DMS 273 treated with DMSO at 0.1 percent for 48 hours (cell line): ENCODE data around the gene SLPI.

Experiments used
- DNase-seq: peaks from one replicate; lab custom pipeline; 2025; lab: John Stamatoyannopoulos, UW

Gene SLPI

DNA sequence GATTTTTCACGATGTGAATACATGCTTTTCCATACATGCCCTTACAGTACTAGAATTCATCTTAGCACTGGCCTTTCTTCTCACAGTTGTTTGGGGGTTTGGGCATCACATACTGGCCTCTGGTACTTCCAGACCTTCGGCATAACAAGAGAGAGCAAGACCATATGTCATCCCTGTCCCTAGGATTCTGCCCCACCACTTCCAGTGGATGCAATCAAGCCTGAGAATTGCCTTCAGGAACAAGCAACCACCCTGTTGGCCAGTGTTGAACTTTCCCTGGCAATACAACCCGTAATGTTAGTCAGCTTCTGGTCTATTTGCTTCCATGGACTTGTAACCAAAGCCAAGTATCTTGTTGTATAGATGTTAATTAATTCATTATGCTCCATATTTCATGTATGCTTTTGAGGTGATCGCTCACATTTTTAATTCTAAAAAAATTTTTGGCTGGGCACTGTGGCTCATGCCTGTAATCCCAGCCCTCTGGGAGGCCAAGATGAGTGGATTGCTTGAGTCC lies 15.4 kb upstream of the SLPI start:
- no peak for DNase-seq

DNA sequence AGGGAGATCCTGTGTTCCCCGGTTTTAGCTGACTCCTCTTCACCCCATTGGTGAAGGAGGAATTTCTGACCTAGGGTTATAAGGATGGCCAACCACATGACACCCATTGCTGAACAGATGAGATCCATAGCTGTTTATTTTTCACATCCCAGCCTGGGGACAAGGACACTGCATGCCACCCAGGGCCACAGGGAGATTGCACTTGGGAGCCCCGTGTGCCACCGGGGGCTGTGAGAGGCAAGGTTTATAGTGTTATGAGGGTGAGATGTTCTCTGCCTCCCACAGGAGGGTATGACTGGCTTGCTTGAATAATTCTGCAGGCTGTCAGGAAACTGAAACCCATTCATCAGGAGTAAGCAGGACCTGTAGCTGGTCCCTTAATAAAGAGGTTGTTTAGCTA lies 14.7 kb upstream of the SLPI start:
- no peak for DNase-seq

DNA sequence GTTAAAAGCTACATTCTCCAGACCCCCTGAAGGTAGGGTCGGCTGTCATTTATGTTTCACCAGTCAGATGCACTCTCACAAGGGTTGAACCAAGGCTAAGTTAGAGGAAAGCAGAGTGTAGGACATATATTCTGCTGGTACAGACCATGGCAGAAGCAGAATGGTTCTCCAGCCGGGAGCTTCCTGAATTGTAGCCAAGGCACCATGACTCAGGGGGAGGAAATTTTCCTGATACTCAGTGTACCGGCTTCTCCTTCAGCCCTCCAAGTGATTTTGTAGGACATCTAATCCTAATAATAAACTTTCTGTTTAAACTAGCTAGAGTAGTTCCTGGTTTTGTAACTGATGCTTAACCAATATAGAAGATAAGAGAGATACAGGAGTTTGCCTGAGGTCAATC lies 14.2 kb upstream of the SLPI start:
- no peak for DNase-seq

DNA sequence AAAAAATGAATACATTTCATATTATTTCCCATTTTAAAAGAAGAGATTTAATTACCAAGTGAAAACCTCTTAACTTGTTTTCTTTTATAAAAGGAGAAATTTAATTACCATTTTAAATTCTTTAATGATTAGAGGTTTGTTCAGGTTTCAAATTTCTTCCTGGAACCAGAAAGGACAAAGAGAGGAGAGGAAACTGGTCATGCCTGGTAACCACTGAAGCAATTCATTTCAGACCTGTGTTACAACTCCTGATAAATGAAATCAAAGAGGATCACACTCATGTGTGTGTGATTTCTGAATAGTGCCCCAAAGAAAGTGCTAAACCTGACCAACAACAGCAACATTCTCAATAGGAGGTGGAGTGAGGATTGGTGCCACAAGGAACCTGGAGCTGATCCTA lies 12.6 kb upstream of the SLPI start:
- no peak for DNase-seq

DNA sequence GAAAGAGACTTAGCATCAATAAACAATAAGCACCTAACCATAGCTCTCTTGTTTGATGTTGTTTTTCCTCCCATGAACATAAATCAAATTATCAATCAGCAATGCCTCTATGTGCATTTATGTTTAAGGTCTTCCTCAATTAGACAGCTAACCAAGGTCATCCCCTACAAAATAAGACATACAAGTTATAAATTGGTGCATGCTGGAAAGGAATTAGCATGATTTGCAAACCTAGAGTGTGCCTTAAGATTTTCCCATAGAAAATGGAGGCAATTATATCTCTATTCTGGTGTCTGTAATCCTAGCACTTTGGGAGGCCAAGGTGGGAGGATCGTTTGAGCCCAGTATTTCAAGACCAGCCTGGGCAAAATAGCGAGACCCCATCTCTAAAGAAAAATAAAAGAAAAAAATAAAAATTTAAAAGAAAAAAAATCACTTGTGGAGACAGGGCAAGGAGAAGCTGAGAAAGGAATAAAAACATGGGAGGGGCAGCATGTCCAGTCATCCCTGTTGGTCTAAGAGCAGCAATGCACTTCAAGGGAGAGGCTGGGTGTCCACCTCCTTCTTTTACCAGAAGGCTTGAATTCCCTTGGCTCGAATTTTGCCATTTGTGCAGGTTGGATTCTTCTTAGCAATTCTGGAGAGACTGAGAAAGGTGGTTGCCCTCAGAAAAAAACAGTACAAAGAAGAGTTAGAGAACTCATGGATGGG lies 9.3 kb upstream of the SLPI start:
- DNase-seq = no peak

DNA sequence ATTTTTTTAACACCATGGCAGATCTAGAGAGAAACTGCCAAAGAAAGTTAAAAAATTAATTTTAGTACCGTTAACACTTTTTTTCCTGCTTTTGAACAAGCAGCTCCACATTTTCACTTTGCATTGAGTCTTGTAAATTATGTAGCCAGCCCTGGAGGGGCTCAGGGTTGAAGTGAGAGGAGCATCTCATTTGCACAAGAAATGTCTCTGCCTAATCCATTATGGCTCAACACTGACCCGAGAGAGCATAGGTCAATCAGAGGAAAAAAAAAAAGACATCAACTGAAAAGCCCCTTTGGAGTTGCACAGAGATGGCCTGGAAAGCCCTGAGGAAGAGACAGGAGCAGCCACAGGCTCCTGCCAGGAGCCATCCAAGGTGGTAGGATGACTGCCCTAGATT lies 4.3 kb upstream of the SLPI start:
- no peak for DNase-seq

DNA sequence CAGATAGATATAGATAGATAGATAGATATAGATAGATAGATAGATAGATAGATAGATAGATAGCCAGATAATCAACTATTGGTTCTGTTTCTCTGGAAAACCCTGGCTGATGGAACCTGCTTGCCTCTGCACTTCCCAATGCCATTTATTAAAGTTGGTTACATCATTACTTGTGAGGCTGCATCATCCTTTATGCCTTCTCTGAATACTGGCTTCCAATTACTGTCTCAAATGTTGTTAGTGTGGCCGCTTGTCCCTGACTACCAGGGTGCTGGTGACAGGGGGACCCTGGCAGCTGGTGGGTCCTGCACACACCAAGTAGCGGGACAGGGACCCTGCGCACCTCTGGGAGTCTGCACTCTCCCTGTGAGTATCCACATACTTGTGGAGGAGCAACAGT lies 3.9 kb upstream of the SLPI start:
- no peak for DNase-seq

DNA sequence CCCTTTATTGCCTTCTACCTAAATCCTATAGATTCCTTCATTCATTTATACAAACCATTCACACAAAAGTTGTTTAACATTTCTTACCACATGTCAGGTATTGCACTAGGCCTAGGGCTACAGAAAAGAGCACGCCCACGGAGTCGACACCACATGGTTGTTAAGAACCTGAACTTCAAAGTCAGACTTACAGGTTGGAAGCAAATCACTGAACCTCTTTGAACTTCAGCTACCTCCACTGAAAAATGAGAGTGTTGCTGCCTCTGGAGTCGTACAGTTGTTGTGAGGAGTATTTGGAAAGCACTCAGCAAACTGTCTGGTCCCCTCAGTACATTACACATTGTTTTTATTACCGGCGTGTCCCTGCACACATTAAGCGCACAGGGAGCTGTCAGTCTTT lies 3.3 kb upstream of the SLPI start:
- no peak for DNase-seq

DNA sequence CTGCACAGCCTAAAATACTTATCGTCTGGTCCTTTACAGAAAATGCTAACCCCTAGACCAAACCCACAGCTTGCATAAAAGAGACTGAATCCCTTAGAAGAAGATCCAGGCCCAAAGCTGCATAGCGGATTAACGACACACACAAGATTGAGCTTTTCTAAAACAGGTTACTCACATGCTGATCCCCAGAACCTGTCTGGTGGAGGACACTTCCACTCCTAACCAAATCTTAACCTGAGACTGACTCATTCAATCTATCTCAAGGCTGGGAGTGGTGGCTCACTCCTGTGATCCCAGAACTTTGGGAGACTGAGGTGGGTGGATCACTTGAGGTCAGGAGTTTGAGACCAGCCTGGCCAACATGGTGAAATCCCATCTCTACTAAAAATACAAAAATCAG lies 2.8 kb upstream of the SLPI start:
- DNase-seq = no peak

DNA sequence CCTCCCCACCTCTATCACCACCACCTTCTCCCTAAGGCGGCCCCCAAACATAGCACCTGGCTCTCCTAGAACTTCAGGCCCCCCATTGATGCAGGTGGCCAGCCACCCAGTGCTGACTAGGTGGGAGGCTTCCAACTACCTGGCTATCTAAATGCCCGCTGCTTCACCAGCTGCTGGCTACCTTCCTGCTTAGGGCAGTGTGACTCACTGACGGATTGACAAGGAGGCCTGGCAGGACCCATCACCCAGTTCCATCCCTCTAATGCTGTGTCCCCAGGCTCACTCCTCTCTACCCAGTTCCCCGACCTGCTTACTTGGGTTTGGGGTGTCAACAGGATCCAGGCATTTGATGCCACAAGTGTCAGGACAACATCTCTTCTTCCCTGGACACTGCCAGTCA lies 1.1 kb downstream of the SLPI start:
- no peak for DNase-seq

DNA sequence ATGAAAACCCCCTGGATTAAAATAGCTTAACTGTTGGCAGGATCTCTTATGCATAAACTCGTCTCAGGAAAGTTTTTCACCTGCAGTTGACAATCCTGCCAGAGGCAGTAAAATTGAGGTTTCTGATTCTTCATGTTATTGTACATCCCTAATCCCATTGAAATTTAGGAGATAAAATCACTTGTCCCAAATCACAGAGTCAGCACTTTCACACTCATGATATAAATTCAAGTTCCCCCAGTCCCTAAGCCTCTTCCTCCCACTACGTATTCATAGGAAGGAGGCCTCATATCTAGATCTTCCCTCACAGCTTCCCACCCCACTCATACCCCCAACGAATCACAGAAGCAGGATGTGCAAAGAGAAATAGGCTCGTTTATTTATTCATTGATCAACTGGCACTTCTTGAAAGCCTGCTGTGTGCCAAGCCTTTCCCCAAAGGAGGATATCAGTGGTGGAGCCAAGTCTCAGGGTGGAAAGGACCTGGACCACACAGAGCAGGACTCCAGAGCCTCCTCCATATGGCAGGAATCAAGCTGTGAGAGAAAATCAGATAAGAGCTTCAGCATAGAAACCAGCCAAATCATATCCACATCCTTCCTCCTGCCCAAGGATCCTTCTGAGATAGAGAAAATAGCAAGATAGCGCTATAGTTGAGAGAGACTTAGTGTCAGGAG lies 2.3 kb downstream of the SLPI start:
- no peak for DNase-seq

DNA sequence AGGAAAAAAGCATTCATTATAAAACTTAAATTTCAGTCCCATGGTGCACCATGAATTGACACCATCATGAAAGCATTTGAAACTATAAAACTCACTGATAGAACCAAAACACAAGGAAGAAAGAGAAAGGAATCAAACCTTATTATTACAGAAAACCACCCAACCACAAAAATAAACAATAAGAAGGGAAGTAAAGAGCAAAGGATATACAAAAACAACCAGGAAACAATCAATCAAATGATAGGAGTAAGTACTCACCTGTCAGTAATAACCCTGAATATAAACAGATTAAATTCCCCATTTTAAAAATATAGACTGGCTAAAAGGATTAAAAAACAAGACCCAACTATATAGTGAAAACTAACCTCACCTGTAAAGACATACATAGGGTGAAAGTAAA lies 5.8 kb downstream of the SLPI start:
- no peak for DNase-seq

DNA sequence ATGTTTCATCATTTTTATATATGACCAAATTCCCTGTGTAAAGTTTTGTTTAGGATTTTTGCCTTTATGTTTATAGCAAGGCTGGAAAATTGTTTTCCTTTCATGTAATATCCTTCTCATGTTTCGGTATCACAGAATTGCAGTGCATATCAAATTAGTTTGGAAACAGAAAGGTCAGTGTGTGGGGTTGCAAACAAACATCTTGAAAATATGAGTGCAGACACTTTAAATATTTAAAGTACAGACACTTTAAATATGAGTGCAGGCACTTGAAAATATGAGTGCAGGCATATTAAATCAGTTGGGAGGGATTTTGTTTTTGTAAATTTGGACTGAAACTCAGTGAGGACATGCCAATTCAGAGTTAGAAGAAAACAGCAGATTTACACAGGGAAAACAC lies 6.5 kb downstream of the SLPI start:
- DNase-seq = no peak

DNA sequence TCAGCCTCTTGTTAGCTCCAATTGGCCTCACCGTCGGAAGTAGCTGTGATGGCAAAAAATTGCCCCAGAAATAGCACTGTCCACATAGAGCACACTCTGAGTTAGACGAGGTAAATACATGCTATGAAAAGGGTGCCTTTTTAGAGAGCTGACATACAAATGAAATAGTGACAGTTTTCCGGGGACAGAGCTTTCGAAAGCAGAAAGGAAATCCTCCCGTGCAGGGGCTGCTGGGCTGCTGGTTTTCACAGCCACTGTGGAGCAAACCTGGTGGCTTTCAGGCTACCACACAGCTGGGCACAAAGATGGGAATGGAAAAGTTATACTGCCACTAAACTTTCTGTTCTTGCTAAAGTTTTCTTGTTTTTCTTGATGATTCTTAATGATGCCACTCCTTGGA lies 8.3 kb downstream of the SLPI start:
- no peak for DNase-seq

DNA sequence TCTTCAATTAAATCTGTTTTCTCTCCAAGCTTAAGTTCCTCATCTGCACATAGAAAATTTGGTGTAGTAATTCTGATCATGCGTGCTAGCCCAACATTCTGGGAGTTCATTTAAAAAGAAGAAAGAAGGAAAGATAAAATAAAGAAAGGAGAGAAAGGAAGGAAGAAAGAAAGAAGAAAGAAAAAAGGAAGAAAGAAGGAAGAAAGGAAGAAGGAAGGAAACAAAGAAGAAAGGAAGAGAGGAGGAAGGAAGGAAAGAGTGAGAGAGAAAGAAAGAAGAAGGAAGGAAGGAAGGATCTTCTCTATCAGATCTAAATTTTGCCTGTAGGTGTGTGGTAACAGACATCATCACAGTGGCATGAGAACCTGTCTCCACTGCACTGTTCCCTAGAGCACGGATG lies 16.2 kb downstream of the SLPI start:
- no peak for DNase-seq

DNA sequence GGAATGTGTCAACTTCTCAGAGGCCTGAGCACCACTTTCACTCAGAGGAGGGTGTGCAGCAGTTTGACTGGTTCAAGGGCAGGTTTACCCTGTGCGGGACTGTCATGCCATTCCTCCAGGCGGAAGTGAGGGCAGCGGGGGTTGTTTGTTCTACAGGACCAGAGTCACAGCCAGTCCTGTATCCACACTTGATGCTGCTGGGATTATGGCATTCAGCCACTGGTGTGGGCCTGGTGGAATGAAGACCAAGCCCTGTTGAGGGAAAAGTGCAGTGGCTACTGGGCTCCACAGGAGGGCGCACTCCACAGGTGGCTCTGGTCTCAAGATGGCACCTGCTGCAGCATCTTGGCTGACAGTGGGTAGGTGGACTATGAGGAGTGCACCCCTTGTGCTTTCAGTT lies 18.4 kb downstream of the SLPI start:
- no peak for DNase-seq

DNA sequence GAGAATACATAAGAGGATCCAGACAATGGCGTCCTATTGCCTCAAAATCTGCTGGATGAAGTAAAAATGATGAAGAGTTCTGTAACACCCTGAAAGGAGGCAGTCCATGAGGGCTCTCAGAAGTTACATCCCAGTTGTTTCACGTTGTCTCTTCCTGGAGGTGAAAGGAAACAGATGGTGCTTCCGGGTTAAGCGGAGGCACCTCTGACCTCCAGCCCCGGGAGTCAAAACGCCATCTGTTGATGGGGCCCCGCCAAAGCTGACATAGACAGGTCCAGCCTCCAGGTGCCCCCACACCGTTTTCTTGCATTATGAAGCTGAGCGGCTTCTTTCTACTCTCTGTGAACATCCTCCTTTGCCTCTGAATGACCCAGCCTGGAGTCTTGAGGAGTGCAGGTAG lies 23.7 kb downstream of the SLPI start:
- no peak for DNase-seq

DNA sequence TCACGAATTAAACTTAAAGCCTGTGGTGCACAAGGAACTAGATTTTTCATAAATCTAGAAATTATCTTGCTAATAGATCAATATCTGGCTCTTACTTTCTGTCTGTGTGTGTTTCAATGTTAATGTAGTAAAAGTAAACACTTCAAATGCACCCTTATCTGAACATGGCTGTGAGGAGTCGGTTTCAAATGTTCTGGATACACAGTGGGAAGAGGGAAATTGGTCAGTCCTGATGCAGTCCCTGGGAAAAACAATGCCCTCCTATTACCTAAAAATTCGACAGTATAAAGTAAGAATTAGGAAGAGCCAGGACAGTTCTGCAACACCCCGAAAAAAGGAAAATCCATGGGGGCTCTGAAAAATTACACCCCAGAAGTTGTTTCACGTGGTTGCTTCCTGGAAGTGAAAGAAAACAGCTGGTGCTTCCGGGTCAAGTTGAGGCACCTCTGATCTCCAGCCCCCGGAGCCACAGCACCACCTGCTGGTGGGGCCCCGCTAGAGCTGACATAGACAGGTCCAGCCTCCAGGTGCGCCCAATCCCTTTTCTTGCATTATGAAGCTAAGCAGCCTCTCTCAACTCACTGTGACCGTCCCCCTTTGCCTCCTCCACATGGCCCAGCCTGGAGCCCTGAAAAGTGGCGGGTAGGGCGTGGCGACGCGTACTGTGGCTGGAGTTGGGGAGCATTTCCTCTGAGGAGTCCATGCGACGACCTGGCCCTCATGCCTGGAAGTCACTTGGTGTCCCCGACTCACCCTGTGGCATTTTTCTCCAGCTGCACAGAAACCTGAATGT lies 24.9 kb downstream of the SLPI start:
- DNase-seq = no peak

DNA sequence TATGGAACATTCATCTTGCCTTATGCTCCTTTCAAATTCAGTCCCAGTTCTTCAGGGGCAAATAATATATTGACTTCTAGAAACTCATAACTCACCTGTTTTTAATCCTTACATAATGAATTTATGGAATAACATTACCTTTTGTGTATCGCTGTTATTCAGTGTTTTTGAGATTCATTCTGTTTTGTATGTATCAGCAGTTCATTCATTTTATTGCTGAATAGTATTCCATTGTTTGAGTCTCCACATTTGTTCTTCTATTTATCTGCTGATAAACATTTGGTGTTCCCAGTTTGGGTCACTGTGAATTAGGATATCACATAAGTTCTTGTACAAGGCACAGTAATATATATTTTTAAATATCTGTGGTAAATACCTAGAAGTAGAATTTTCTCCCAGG lies 28.1 kb downstream of the SLPI start:
- DNase-seq = no peak

DNA sequence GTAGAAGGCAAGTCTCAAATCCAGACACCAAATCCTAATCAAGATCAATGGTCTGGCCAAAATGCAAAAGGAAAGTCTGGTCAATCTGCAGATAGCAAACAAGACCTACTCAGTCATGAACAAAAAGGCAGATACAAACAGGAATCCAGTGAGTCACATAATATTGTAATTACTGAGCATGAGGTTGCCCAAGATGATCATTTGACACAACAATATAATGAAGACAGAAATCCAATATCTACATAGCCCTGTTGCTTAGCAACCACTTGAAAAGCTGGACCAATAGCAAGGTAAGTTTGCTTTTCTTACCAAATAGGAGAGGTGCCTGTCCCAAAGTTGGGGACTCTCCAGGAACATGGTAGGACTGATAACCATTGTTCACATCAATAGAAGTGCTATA lies 31.2 kb downstream of the SLPI start:
- no peak for DNase-seq

DNA sequence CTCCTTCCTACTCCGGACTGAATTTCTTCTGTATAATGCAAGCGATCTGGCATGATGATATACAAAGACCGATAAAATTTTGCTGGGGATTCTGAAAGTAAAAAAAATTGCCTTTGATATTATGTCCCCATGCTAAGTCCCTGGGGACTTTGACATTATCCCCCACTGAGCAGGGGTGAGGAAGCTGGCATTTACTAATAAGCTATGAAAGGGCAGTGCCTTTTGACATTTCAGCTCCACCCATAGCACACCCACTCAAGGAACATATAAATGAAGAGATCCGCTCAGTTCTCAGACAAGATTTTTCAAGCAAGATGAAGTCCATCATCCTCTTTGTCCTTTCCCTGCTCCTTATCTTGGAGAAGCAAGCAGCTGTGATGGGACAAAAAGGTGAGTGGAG lies 33.3 kb downstream of the SLPI start, which contains the start of gene SEMG2:
Gene SEMG2, plus strand, starts transcription at position 298 of the 400 bp plus-strand sequence. Its CDS starts 17 bp downstream, at position 315.
- DNase-seq = no peak

DNA sequence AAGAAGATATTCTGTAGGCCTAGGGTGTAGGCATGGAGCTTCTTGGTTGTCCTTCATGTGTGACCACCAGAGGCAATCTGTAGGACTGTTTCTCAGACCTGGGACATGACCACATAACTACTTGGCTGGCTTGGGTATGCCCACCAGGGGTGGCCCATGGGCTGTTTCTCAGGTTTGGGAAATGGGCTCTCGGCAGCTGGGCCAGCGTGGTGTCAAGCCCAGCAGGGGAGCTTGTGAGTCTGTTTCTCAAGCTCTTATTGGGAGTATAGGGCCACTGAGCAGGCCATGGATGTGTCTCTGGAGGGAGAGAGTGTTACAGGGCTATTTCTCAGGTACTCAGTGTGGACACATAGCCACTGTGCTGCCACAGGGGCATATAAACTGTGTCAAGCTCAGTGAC lies 35.7 kb downstream of the SLPI start:
- no peak for DNase-seq

DNA sequence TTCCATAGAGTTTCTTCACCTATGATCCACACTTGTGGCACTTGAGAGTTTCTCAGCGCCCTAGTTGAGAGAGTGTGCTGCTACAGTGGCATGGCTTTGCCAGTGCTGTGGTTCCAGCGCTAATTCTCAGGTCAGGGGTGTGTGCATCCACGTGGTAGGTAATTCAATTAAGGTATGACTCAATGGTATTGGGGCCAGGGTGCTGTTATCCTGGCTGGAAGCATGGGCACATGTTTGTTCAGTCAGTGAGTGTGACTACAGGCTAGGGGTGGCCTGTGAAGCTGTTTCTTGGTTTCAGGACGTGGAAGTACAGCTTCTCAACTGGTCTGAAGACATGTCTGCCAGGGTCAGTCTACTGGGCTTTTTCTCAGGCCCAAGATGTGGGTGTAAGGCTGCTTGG lies 36.2 kb downstream of the SLPI start:
- DNase-seq = no peak
